Measurements from ENCODE around the gene NPFFR2. TPM values are rescaled to one million over a fixed set of nuclear protein-coding genes. Genes with fewer than 3 reads are reported as not detected.

The NPFFR2 gene
- not detected in 5 replicates for total RNA-seq (2022; extraction: Qiagen RNA extraction; ENCODE audit: low read depth)

GRCh38 chr4:72031868-72032608 is at the start of gene NPFFR2:
Gene NPFFR2, plus strand, starts transcription at chr4:72032000. Its CDS starts 96,592 bp downstream, at chr4:72128592.

Other genes with a start within 250 kb of the NPFFR2 start
- 0.39 TPM in 1 of 5 replicates, not detected in the others for gene GC, start 247.9 kb upstream of the NPFFR2 start, total RNA-seq (2022; extraction: Qiagen RNA extraction; ENCODE audit: low read depth)